HepG2 (cell line): ENCODE results near the gene ISG20. TPM values are rescaled to one million over a fixed set of nuclear protein-coding genes. Genes with fewer than 3 reads are reported as not detected.

Source experiments
- ATAC-seq: fragments of 200-7000 bp; cut with Tn5 transposase; 3 replicates; pipeline ENCODE4 v1.9.1; 2020; ENCODE audit warnings: mild to moderate bottlenecking, moderate library complexity
- BruUV-seq: library from RNA; stranded (reverse); fragments of 400-500 nt; replicated peaks from 2 replicates; lab custom pipeline; 2021; lab: Mats Ljungman, UMichigan
- CTCF ChIA-PET: fragments of 300-600 bp; formaldehyde crosslinking; extraction: SDS; loops from one replicate; lab custom pipeline; 2021; ENCODE audit warnings: low total read pairs, inconsistent platforms, low intra/inter-chr PET ratio; lab: Yijun Ruan, JAX
- POLR2A ChIA-PET: fragments of 350-600 bp; sonication (Branson Sonifier 250); formaldehyde crosslinking; loops from one replicate; lab custom pipeline; 2020; ENCODE audit warnings: antibody characterized with exemption, inconsistent platforms; lab: Yijun Ruan, JAX
- DNase-seq: peaks from one replicate; pipeline ENCODE4 v3.0.0-alpha.2; 2015; ENCODE audit warnings: low spot score
- FAIRE-seq: peaks from 3 replicates; lab custom pipeline; 2011; peaks lifted over from hg19 to GRCh38; lab: Jason Lieb, UNC
- H2AFZ ChIP-seq: one replicate; pipeline ENCODE4 v1.6.1; 2011; ENCODE audit warnings: low read length, inconsistent platforms
- H3K27ac ChIP-seq: fragments of 300-600 bp; 3 replicates; pipeline ENCODE4 v1.8.0; 2011; ENCODE audit warnings: mixed run types, mild to moderate bottlenecking, mixed read lengths, low read length, inconsistent platforms; ENCODE audit not compliant: insufficient read depth; ENCODE audit errors: extremely low read length
- H3K27me3 ChIP-seq, 2 experiments: fragments of 200-600 bp in 1 of 2; 2 replicates in 1 of 2; 3 replicates in 1 of 2; pipeline versions ENCODE4 v1.6.0 to v1.8.0; 2011; ENCODE audit warnings: low read length in 2 of 2, mild to moderate bottlenecking in 2 of 2, moderate library complexity in 2 of 2, inconsistent platforms in 1 of 2; ENCODE audit not compliant: insufficient read depth in 2 of 2, control insufficient read depth in 1 of 2
- H3K36me3 ChIP-seq, 2 experiments: fragments of 200-600 bp in 1 of 2; replicated peaks in 1 of 2; 2 replicates in 1 of 2; 3 replicates in 1 of 2; pipeline versions ENCODE4 v1.5.1 to v1.8.0; 2011; ENCODE audit warnings: low read length in 2 of 2, inconsistent platforms in 1 of 2; ENCODE audit not compliant: insufficient read depth in 2 of 2, control insufficient read depth in 1 of 2
- H3K4me1 ChIP-seq: 2 replicates; pipeline ENCODE4 v1.5.1; 2012; ENCODE audit warnings: low read length, inconsistent platforms; ENCODE audit not compliant: insufficient read depth
- H3K4me2 ChIP-seq: 2 replicates; pipeline ENCODE4 v1.6.0; 2011; ENCODE audit warnings: low read depth, low read length, inconsistent platforms
- H3K4me3 ChIP-seq, 3 experiments: fragments of 200-600 bp in 1 of 3; sonication (generic), shearing (Covaris generic) in 1 of 3; replicated peaks in 1 of 3; 2 replicates each; pipeline ENCODE4 v1.5.1; 2011 to 2016; ENCODE audit warnings: low read length in 3 of 3, inconsistent platforms in 2 of 3, low read depth in 2 of 3, mild to moderate bottlenecking in 2 of 3, control low read depth in 1 of 3, mixed read lengths in 1 of 3; ENCODE audit not compliant: insufficient read depth in 1 of 3
- H3K79me2 ChIP-seq: one replicate; pipeline ENCODE4 v1.6.1; 2011; ENCODE audit warnings: low read length, inconsistent platforms; ENCODE audit not compliant: insufficient read depth
- H3K9ac ChIP-seq: 2 replicates; pipeline ENCODE4 v1.6.0; 2011; ENCODE audit warnings: mild to moderate bottlenecking, low read depth, low read length, inconsistent platforms; ENCODE audit not compliant: insufficient read depth
- H3K9me3 ChIP-seq: 2 replicates; pipeline ENCODE4 v1.5.1; 2012; ENCODE audit warnings: mild to moderate bottlenecking, low read length
- H4K20me1 ChIP-seq: 2 replicates; pipeline ENCODE4 v1.6.0; 2011; ENCODE audit warnings: inconsistent platforms, mild to moderate bottlenecking, low read length, moderate library complexity; ENCODE audit not compliant: insufficient read depth
- MIER2 ChIP-seq: IDR thresholded peaks from 2 replicates; pipeline ENCODE4 v1.6.1; 2016; ENCODE audit warnings: missing biosample characterization, missing genetic modification reagents
- NFE2L2 ChIP-seq: fragments of 150-350 bp; IDR thresholded peaks from 2 replicates; pipeline ENCODE4 v1.6.1; 2014; ENCODE audit warnings: low read length
- TOPORS ChIP-seq: sonication (generic); formaldehyde crosslinking; IDR thresholded peaks from 2 replicates; pipeline ENCODE4 v1.8.0; 2023; ENCODE audit warnings: mild to moderate bottlenecking, missing genetic modification reagents
- ZNF124 ChIP-seq: sonication (generic); formaldehyde crosslinking; IDR thresholded peaks from 2 replicates; pipeline ENCODE4 v1.4.0; 2020; ENCODE audit warnings: missing genetic modification reagents
- ZNF569 ChIP-seq: sonication (generic); formaldehyde crosslinking; IDR thresholded peaks from 2 replicates; pipeline ENCODE4 v1.5.0; 2020; ENCODE audit warnings: mild to moderate bottlenecking, missing genetic modification reagents, moderate library complexity, borderline replicate concordance
- WGBS: methylation state at CpG from one replicate; pipeline ENCODE4 v1.1.6; 2017; ENCODE audit warnings: low lambda C conversion rate; 5-methylcytosine and 5-hydroxymethylcytosine counted together
- in situ Hi-C: cut with HindIII; loops from 2 replicates; pipeline ENCODE4 v1.10.0; 2017; ENCODE audit warnings: low pct_unique_long_range_greater_than_20kb; ENCODE audit not compliant: extremely low pct_ligation_motif_present
- intact Hi-C: fragments of 100-400 bp; cut with micrococcal nuclease; formaldehyde crosslinking; loops from one replicate; pipeline ENCODE4 v1.10.0; 2022; ENCODE audit not compliant: unreplicated experiment
- polyA plus RNA-seq, 8 experiments: library from polyadenylated mRNA; depleted of rRNA in 3 of 8; stranded (reverse) in 7 of 8; unstranded in 1 of 8; fragments of >200 nt; fragmentation: Illumina TruSeq in 4 of 8; extraction: Trizol in 4 of 8; gene quantifications; 2 replicates each; pipeline versions ENCODE4 v1.2.1 to v1.2.3, GENCODE V29; 2011 to 2016; ENCODE audit warnings: low read depth in 4 of 8, missing spikeins in 1 of 8, mixed read lengths in 1 of 8; ENCODE audit not compliant: insufficient read depth in 1 of 8
- total RNA-seq, 5 experiments: library from RNA; depleted of rRNA; stranded (reverse); fragments of >200 nt; fragmentation: Illumina TruSeq; extraction: Trizol; gene quantifications; 2 replicates each; pipeline ENCODE4 v1.2.3, GENCODE V29; 2016; ENCODE audit warnings: low read depth in 1 of 5

Gene ISG20
- total and polyA plus RNA-seq, 2 of the 13 experiments (the other 11 are each of a cell fraction or from before 2014, with no cell fraction given) = 6.3 to 31.5 TPM

DNA sequence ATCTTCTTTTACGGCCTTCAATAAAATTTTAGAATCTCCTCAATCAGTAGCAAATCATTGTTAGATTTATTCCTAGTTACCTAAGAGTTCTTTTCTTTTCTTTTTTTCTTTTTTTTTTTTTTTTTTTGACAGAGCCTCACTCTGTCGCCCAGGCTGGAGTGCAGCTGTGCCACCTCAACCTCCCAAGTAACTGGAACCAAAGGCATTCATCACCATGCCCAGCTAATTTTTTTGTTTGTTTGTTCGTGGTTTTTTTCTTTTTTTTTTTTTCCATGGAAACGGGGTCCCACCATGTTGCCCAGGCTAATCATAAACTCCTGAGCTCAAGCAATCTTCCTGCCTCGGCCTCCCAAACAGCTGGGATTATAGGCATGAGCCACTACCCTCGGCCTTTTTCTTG lies 48.1 kb upstream of the ISG20 start:
- no TSS peak for BruUV-seq

DNA sequence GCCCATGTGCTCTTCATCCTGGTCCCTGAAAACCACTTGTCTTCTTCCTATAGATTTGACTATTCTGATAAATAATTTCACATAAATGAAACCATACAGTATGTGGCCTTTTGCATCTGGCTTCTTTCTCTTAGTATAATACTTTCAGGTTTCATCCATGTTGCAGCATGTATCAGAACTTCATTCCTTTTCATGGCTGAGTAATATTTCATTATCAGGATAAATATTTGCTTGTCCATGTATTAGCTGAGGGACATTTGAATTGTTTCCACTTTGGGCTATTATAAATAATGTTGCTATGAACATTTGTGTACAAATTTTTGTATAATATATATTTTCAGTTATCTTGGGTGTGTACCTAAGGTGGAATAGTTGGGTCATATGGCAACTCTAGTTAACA lies 47.4 kb upstream of the ISG20 start:
- FAIRE-seq = no peak
- POLR2A ChIA-PET = no interaction called here
- TF ChIP-seq MIER2 (CRISPR knock-in tag) = no peak

More for the DNA sequence above, 48.1 kb upstream of the ISG20 start:
- POLR2A ChIA-PET = no interaction called here
- Histone ChIP-seq H3K9ac (no peak overlapping the region), H4K20me1 (no peaks in the 10 kb centered on the region), H3K27ac (no peak overlapping the region), H3K27me3 (no peaks in the 10 kb centered on the region; a peak in 1 of 5 replicates), H3K36me3 (no peaks in the 10 kb centered on the region), H3K4me3 (no peak overlapping the region), H3K4me1 (no peaks in the 10 kb centered on the region), H2AFZ (no peak overlapping the region), H3K9me3 (no peaks in the 10 kb centered on the region), H3K79me2 (no peaks in the 10 kb centered on the region), H3K4me2 (no peak overlapping the region)
- no peak for TF ChIP-seq TOPORS (CRISPR knock-in tag)
- TF ChIP-seq ZNF124 (CRISPR knock-in tag) = no peak
- TF ChIP-seq ZNF569 (CRISPR knock-in tag) = no peak
- no peak for TF ChIP-seq NFE2L2
- in situ Hi-C loops (no loop called here), intact Hi-C loops (no loop called here)
- CTCF ChIA-PET = no interaction called here
- FAIRE-seq (no peak), DNase-seq (no peak), ATAC-seq (no peak)
- 12% methylated on average over 6 of the region's 6 CpGs for WGBS

More for the DNA sequence above, 47.4 kb upstream of the ISG20 start:
- Histone ChIP-seq H3K4me1 (no peaks in the 10 kb centered on the region), H4K20me1 (no peaks in the 10 kb centered on the region), H2AFZ (no peak overlapping the region), H3K27ac (no peak overlapping the region), H3K36me3 (no peaks in the 10 kb centered on the region), H3K4me3 (no peak overlapping the region), H3K4me2 (no peak overlapping the region), H3K27me3 (no peaks in the 10 kb centered on the region; a peak in 1 of 5 replicates), H3K79me2 (no peaks in the 10 kb centered on the region), H3K9ac (no peak overlapping the region), H3K9me3 (no peaks in the 10 kb centered on the region)
- no peak for DNase-seq
- no TSS peak for BruUV-seq
- ATAC-seq = no peak
- CTCF ChIA-PET = no interaction called here
- intact Hi-C loops = no loop called here
- in situ Hi-C loops = no loop called here
